LNCAP (cell line): ENCODE measurements around the gene KCTD6.

Experiments used
- TF ChIP-seq, protein P1 (sequence below): fragments of 450-650 bp; IDR thresholded peaks from 2 replicates; pipeline ENCODE4 v1.5.1; 2017; ENCODE audit warnings: mild to moderate bottlenecking

Gene KCTD6

DNA sequence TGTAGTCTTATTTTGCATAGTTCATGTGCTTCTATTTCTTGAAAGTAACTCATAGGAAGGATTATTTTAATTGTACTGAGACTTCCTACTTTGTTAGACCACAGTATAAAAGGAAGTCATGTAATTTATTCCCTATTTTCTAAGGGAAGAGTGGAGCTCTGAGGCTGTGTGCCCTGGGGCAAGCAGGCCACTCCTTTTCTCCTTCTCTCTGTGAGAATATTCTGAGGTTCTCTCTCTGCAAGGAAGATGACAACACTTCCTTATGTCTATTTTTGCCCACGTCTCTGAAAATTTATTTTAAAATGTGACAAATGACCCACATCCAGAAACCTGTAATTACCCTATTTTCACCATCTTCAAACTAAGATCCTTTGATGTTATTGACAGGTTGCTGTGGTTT is 11.0 kb downstream of the KCTD6 start:
- TF ChIP-seq, protein P1, sequence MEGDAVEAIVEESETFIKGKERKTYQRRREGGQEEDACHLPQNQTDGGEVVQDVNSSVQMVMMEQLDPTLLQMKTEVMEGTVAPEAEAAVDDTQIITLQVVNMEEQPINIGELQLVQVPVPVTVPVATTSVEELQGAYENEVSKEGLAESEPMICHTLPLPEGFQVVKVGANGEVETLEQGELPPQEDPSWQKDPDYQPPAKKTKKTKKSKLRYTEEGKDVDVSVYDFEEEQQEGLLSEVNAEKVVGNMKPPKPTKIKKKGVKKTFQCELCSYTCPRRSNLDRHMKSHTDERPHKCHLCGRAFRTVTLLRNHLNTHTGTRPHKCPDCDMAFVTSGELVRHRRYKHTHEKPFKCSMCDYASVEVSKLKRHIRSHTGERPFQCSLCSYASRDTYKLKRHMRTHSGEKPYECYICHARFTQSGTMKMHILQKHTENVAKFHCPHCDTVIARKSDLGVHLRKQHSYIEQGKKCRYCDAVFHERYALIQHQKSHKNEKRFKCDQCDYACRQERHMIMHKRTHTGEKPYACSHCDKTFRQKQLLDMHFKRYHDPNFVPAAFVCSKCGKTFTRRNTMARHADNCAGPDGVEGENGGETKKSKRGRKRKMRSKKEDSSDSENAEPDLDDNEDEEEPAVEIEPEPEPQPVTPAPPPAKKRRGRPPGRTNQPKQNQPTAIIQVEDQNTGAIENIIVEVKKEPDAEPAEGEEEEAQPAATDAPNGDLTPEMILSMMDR, result no peak

DNA sequence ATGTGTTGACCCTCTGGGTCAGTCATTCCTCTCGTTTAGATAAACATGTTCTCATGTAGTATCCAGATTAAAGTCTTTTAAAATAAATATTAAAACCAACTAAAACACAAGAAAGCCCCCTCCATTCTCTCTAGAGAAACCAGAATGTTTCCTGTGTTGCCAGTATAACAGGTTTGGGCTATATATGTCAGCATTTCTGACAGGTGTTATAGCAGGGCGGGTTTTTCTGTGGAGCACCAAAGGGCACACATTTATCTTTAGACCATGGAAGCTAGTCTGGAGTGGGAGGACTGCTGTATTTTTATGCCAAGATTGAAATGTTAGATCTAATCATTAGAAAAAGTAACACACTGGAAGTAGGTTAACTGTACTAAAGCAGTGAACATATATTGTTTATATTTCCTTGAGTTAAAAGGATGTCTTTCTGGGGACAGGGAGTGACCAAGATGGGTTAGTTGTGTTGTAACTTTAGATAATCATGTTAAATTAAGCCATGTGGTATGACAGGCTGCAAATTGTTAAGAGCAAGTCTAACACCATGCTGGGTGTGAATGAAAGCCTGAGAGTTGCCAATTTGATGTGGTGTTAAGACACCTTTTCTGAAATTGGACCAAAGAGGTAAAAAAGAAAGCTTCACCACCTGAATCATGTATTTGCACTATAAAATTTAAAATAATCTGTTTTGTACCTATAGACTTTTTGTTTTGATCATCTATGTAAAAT is 15.6 kb downstream of the KCTD6 start:
- TF ChIP-seq, protein P1, result no peak

DNA sequence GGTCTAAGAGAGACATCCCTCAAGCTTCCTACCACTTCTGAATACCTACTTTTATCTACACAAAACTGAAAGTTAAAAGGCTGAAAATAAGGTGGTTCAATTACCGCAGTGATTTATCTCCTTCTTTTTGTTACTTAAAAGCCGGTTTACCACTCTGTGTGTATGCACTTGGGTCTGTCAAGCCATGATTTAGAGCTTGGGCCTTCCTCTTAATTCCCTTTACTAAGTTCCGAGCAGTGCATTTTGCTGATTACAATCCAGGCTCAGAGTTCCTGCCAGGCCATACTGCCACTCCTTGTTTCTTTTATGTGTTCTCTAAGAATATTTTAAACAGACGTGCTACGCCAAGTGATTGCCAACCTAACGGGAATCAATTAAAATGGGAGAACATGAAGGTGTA is 16.5 kb downstream of the KCTD6 start:
- TF ChIP-seq, protein P1, result no peak

DNA sequence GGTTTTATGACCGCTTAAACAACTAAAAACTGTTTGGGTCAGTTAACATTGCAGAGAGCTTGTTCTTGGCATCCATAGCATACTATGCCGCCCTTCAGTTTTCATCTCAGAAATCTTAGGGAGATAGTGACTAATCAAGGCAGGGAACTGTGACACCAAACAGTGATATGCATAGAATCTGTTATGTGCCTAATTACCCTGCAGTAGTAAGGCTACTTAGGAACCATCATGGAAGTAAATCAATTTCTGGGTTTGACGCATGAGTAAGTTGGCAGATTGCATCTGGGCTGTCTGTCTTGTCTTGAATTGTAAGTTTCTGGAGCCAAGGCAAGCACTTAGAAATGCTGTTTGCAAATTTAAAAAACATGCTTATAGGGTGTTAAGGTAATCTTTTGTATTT is 22.5 kb downstream of the KCTD6 start:
- TF ChIP-seq, protein P1, result no peak

DNA sequence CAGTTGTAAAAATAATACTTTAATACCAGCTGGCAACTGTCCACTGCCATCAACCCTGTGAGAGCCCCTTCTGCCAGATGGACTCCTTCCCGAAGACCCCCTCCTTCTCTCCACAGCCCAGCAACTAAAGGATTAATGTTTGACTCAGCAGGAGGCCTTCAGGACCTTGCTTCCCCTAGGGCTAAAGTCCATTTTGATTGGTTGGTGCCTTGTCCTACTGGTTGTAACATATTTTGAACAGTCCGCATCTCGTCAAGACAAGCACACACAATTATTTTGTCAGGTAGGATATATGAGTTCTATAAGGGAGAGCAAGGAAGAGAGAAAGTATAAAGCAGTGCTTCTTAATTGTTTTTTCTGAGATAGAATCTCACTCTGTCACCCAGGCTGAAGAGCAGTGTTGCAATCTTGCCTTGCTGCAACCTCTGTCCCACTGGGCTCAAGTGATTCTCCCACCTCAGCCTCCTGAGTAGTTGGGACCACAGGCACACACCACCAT is 26.4 kb downstream of the KCTD6 start:
- TF ChIP-seq, protein P1, result no peak

- TF ChIP-seq, protein P1, result no peak
Measured at GRCh38 chr3:58519668-58520402, 27.9 kb downstream of the KCTD6 start.

GRCh38 chr3:58520403-58521335 is 28.8 kb downstream of the KCTD6 start:
- TF ChIP-seq, protein P1, result no peak
